RCC 7860 (cell line): ENCODE data around the gene COA1.

Experiments used
- DNase-seq: peaks from one replicate; pipeline ENCODE4 v3.0.0-alpha.2; 2015; ENCODE audit warnings: low spot score
- FAIRE-seq: peaks from 2 replicates; lab custom pipeline; 2012; peaks lifted over from hg19 to GRCh38; lab: Jason Lieb, UNC

Gene COA1

DNA sequence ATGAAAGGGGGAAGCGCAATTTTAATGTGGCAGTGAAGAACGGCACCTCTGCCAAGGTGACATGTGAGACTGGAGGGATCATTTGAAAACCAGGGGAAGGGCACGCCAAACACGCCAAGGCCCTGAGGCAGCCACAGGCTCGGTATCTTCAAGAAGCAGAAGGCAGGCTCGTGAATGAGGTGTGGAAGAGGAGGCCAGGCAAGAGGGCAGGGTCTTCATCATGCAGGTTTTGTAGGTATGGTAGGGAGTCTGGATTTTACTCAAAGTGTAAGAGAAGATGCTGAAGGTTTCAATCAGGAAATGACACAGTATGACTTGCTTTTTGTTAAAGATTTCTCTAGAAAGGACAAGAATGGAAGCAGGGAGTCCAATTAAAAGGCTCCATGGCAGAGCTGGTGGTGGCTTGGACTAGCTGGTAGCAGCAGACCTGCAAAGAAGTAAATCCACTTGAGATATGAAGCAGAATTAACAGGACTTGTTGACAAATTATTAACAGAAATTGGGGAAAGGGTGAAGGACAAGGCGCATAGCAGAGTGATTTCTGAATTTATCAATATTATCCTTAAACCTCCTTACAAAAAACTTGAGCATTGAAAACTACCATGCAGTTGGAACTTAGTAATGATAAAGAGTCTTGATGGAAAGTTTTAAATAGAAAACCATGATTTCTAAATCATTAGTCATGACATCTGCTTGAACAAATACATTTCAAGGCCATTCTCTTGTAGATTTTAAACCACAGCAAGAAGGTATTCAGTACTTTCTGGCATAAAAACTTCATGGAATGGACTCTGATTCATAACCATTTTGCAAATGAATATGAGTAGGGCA lies 70.4 kb downstream of the COA1 start:
- FAIRE-seq (peak; percentile 98), DNase-seq (peak; percentile 83)

- DNase-seq (no peak), FAIRE-seq (no peak)
Observed at GRCh38 chr7:43656997-43657396, 72.3 kb downstream of the COA1 start.

GRCh38 chr7:43655584-43655983 lies 73.7 kb downstream of the COA1 start:
- FAIRE-seq (no peak), DNase-seq (no peak)

- no peak for FAIRE-seq
- DNase-seq, result no peak
Observed at GRCh38 chr7:43653891-43654504, 75.3 kb downstream of the COA1 start.

DNA sequence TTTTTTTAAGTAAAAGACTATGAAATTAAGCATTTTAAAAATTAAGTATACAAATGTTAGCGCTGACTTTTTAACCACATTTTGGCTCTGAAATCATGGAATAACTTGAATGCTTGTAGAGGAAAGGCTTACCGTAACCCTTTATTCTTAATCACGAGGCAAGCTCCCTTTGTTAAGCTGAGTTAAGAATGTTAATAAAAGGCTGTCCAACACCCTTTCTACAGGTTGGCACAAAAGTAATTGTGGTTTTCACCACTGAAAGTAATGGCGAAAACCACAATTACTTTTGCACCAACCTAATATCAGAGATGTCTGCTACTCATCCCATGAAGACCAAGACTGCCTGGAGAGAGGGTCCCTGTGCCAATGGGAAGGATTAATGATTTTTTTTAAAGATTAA lies 75.9 kb downstream of the COA1 start:
- FAIRE-seq, result no peak
- no peak for DNase-seq

GRCh38 chr7:43652364-43652763 lies 77.0 kb downstream of the COA1 start:
- no peak for DNase-seq
- FAIRE-seq, result no peak

- DNase-seq (peak; percentile 60), FAIRE-seq (no peak)
Observed at GRCh38 chr7:43650457-43651052, 78.8 kb downstream of the COA1 start.

DNA sequence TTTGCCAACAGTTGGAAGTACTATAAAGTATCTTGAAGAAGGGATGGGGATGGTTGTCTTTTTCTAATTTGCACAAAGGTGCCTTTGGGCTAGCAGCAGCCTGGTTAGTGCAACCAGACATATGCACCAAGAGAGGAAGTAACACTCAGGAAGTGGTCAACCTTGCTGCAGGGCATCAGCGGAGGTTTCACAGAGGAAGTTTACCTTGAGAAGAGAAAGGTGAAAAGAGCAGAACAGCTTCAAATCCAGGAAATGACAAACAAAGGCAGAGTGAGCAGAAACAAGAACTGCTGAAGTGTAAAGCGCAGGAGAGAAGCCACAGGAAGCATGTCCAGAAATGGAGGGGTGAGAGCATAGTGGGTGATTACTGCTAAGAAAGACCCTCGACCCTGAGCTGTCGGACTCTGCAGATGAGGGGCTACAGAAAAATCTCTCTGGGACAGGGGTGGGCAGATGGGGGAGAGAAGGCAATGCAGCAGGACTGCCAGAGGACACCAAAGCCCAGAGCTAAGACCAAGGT lies 79.5 kb downstream of the COA1 start:
- FAIRE-seq (peak; percentile 77), DNase-seq (peak; percentile 76)

- DNase-seq (peak; percentile 72), FAIRE-seq (peak; percentile 67)
Observed at GRCh38 chr7:43648473-43649406, 80.6 kb downstream of the COA1 start.

DNA sequence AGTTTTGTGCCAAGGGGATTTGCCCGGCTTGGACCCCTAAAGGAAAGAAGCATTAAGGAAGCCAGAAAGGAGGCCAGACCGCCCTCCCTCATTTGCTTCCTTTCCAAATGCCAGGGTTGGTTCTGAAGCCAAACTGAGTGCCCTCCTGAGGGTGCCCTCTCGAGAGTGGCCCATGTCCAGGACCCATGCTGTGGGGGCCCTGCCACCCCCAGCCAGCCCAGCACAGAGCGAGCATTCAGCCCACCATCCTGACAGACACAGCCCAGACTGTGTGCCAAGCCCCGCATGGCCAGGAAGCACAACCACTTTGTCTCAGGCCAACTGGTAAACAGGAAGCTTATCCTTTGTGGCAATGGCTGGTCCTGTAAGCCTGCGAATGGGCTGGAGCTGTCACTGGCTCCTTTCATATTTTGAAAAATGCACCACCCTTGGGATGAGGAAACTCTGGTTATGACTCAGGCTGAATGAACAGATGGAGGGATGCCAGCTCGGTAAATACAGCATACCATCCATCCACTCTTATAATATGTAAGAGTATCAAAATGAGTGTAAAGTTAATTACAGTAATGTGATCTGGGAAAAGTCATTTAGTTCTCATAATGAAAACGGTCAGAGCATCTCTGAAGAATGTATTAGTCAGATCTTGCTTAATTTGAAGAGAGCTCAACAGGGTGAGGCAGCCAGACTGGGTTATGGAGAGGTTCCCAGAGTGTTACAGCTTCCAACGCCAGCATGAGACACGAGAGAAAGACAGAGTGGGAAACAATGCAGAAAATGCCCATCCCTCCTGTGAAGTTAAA lies 81.5 kb downstream of the COA1 start:
- FAIRE-seq (peak; percentile 96), DNase-seq (peak; percentile 97)

GRCh38 chr7:43647339-43647672 lies 82.0 kb downstream of the COA1 start:
- no peak for FAIRE-seq
- no peak for DNase-seq

DNA sequence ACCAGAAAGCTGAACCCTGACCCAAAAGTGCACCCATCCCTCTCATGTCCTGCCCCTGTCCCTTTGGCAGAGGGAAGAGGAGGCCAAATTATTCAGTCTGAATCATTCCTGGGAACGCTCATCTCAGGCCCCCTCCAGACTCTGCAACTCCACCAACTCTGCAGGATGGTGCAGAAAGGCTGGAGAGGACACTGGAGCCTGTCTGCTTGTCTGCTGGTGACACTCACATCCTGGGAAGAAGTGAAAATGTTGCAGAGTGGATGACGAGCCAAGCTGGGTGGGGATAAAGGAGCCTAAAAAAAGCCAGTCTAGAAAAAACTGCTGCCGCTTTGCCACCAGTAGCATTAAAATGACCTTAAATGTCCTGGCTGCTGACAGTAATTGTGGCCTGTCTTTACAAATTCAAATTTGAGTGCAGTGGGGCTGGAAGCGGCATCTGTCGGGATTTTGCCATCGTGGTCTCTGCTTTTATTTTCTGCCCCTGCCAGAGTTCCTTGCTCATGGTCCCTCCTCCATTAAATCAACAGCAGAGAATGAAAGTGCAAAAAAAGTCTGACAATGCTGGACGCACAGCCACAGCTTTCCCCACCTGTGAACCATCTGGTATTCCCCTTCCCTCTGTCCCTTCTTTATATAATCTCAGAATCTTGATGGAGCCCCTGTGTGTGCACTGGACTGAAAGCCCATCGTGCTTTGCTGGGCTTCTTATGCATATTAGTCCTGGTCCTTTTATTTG lies 82.6 kb downstream of the COA1 start:
- DNase-seq (no peak), FAIRE-seq (no peak)

GRCh38 chr7:43645699-43646226 lies 83.6 kb downstream of the COA1 start:
- no peak for FAIRE-seq
- no peak for DNase-seq

GRCh38 chr7:43643846-43644245 lies 85.5 kb downstream of the COA1 start:
- FAIRE-seq (no peak), DNase-seq (no peak)

DNA sequence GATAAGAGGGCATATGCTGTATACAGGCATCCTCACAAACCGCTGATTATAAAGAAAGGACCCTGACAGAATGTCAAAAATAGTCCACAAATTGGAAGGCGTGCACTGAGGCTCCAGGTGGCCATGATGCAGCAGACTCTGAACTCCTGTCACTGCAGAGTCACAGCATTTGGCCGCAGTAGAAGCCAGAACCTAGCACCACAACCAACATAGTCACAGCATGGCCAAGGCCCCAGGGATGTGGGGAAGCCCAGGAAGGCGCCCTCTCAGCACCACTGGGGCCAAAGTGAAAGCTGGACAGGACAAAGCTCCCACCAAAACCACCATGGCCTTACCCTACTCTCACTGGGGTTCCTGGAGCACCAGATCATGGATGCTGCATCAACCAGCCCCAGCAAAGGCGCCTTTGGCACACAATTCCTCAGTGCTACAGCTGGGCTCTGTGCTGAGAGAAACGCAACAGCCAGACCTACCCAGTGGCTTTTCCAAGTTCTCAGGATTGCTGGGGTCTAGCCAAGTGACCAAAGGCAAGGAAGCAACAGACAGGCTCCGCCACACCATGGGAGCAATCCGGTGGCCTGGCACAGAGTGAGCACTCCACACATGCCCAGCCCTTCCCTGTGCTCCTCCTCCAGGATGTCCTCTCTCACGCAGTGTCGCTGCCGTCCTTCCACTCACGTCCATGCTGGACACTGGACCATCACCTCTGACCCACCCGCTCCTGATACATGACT lies 86.3 kb downstream of the COA1 start:
- DNase-seq (no peak), FAIRE-seq (no peak)

DNA sequence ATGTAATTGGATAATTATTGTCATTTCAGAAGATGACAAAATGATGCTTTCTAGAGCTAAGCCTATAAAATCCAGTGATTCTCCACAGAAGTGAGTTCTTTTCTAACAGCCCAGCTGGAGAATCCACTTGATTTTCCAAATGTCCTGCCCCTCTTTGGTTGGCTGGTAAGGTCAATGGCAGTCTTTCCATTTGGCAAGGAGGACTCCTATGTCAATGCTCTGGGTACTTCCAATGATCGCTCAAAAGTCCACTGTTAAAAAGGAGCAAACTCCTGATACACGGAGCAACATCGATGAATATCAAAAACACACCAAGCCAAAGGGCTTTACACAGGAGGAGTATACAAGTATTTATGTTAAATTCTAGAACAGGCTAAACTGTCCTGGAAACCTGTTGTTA lies 88.6 kb downstream of the COA1 start:
- DNase-seq (no peak), FAIRE-seq (no peak)

- DNase-seq, result no peak
- no peak for FAIRE-seq
Observed at GRCh38 chr7:43639858-43640491, 89.3 kb downstream of the COA1 start.
